HG03039 (cell line): ENCODE data around the gene SELENOO.
"Not testable (repeated sequence)": the region's sequence is repeated elsewhere in the genome, so short reads cannot be mapped to it uniquely, and the experiment has no call there.

Experiments
- ATAC-seq: cut with Tn5 transposase; IDR thresholded peaks from one replicate; pipeline ENCODE4 v1.9.1; 2021; ENCODE audit warnings: mild to moderate bottlenecking, moderate library complexity; ENCODE audit not compliant: unreplicated experiment

The SELENOO gene

DNA sequence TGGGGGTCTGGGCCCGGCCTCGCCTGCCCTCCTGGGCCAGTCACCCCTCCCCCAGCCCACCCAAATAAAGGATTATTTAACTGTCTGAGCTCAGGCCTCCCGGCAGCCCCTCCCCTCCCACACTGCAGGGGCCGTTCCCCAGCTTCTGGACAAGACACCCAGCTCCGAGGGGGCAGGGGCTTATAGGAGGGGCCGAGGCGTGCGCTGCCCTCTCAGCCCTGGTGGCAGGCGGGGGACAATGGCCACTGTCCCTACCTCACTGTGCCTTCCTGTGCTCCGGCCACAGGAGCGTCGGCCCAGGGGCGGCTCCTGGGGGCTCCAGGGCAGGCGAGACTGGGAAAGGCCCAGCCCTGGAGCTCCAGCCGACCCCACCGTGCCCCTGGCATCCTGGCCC, 2.2 kb upstream of the SELENOO start:
- no peak for ATAC-seq

DNA sequence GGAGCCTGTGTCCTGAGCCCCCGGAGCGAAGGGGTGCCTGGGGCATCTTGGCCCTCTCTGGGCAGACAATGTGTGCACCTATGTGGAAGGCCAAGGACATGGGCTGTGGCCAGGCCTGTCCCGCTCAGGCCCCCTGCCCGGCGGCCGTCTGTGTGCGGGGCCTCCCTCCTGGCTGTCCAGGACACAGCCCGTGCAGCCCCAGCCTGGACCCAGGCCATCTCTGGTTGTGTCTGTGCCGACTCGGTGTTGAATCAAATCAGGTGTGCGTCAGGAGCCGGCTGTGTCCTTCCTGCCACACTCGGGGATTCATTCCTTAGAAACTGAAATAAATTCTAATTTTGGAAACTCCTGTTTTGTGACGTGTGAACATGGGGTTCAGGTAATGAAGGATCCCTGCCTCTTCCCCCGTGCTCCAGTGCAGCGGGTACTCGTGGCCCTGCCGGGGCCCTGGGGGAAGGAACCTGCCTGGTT, 1.5 kb upstream of the SELENOO start:
- ATAC-seq: no peak

GRCh38 chr22:50199829-50200460, 866 bp upstream of the SELENOO start:
- no peak for ATAC-seq

DNA sequence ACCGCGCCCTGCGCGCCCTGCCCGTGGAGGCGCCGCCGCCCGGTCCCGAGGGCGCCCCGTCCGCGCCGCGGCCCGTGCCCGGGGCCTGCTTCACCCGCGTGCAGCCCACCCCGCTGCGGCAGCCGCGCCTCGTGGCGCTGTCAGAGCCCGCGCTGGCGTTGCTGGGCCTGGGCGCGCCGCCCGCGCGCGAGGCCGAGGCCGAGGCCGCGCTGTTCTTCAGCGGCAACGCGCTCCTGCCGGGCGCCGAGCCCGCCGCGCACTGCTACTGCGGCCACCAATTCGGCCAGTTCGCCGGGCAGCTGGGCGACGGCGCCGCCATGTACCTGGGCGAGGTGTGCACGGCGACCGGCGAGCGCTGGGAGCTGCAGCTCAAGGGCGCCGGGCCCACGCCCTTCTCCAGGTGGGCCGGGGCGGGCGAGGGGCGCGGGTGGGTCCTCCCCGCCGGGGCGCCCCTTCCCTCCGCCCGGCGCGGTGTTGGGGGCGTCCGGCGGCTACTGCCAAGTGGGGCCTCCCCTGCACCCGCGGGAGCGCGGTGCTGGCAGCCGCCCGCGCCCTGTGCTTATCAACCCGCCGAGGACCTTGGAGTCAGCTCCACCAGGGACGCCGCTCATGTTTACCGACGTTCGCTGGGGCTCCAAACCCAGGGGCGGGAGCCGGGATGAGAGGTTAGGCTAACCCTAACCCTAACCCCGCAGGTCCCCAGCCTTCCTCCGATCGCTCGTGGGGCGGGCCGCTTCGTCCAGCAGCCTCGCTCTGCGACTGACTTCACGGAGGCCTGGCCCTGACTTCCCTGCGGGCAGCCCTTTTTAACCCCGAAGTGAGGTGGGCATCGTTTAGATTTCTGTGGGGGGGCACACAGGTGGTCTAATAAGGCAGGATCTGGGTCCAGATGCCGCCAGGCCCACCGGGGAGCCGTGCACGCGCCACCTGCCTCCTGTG, 649 bp downstream of the SELENOO start:
- ATAC-seq: peak; percentile 8

DNA sequence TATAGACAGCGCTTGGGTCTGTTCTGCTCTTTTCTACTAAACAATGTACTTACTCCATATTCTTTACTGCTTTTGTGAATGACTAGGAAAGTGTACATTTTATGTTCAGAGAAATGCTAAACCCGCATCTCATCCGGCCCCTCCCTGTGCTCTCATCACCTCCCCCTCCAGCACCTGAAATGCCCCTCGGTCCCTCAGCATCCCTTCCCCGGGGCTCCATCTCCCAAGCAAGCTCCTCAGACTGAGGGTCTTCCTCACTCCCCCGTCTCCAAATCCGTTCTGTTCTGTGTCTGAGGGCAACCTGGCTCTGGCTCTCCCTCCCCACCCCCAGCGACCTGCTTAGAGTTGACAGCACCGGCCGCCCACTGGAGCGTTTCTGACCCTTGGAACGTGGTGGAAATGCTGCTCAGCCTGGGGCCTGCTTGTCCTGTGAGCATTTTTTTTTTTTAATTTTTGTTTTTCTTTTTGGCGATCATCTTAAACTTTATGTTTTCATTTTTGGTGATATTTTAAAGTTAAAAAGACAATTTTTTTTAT, 1.4 kb downstream of the SELENOO start:
- ATAC-seq: no peak

GRCh38 chr22:50203288-50203687, 2.5 kb downstream of the SELENOO start:
- no peak for ATAC-seq

- no peak for ATAC-seq
These were observed 3.8 kb downstream of the SELENOO start for GRCh38 chr22:50204571-50204970.

- ATAC-seq: not testable (repeated sequence)
These were observed 4.2 kb downstream of the SELENOO start for GRCh38 chr22:50204998-50205397.

- no peak for ATAC-seq
These were observed 5.2 kb downstream of the SELENOO start for GRCh38 chr22:50205781-50206569.

DNA sequence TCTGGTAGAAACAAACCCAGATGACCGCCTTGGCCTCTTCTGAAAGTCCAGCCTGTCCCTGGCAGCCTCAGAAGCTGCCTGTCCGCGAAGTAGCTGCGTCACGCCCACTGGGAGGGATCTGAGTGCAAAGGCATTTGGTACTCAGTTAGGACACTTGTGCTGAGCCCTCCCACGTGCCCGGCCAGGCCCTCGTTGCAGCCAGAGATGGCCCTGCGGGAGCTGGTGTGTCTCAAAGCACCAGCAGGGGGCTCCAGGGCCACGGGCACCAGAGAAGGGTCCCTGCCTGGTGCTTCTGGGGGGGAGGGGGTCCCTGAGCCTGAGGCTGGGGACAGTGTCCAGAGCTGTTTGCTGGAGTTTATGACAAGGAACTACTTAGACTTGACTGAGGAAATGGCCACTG, 5.8 kb downstream of the SELENOO start:
- ATAC-seq: no peak

GRCh38 chr22:50207383-50208140, 6.8 kb downstream of the SELENOO start:
- no peak for ATAC-seq

DNA sequence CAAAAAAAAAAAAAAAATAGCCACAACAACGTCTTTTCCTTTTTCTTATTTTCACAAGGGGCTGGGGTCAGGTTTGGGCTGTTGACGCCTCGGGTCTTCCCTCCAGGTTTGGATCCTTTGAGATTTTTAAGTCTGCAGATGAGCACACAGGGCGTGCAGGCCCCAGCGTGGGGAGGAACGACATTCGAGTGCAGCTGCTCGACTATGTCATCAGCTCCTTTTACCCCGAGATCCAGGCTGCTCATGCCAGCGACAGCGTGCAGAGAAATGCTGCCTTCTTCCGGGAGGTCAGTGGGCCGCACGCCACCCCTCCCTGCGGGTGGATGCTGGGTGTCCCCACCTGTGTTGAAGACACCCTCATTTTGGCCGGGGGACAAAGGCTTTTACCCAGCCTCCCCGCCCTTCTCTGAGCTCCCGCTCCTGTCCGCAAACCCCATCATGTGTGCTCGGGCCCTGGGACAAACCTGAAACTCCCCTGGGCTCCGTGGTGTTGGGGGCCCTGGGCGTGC, 7.7 kb downstream of the SELENOO start:
- ATAC-seq: no peak

GRCh38 chr22:50208939-50209892, 8.4 kb downstream of the SELENOO start:
- ATAC-seq: no peak

GRCh38 chr22:50209893-50210292, 9.1 kb downstream of the SELENOO start:
- ATAC-seq: no peak

GRCh38 chr22:50210378-50211139, 9.7 kb downstream of the SELENOO start:
- no peak for ATAC-seq

- ATAC-seq: no peak
These were observed 10.3 kb downstream of the SELENOO start for GRCh38 chr22:50211147-50211546.

- no peak for ATAC-seq
These were observed 12.5 kb downstream of the SELENOO start for GRCh38 chr22:50213263-50213662.
